Breast epithelium (tissue), 3 donors: Measurements from ENCODE around the gene CLCN7.
A peak's percentile ranks its signal among the peaks of the same experiment; 100 is the strongest.

Source experiments
- CTCF ChIP-seq, 3 donors: fragments of 450-650 bp; IDR thresholded peaks; one replicate each; pipeline ENCODE4 v1.5.1; 2016 to 2017; ENCODE audit warnings: antibody characterized with exemption in 3 of 3, mild to moderate bottlenecking in 3 of 3, moderate library complexity in 3 of 3
- POLR2A ChIP-seq: fragments of 450-650 bp; IDR thresholded peaks from one replicate; pipeline ENCODE4 v1.6.1; 2016; ENCODE audit warnings: antibody characterized with exemption, mild to moderate bottlenecking, moderate library complexity

- TF ChIP-seq CTCF (IDR thresholded peaks at IDR 0.05) (peak in 2 of 3 donors; percentile 42 to 44), POLR2A (no peak)
Observed at GRCh38 chr16:1413684-1414531, 60.9 kb downstream of the CLCN7 start.
